OCI-LY7 (cell line): Measurements from ENCODE around the gene MAGEA12.
"Not testable (repeated sequence)": the region's sequence is repeated elsewhere in the genome, so short reads cannot be mapped to it uniquely, and the experiment has no call there.

ENCODE experiments used
- EZH2phosphoT487 ChIP-seq: fragments of 200-600 bp; sonication (generic); IDR thresholded peaks from 2 replicates; pipeline ENCODE4 v1.6.1; 2018; ENCODE audit warnings: low read depth, borderline replicate concordance, mild to moderate bottlenecking, mixed run types, antibody characterized with exemption, low read length, moderate library complexity, mixed read lengths
- TF ChIP-seq, protein P1 (sequence below): fragments of 200-600 bp; sonication (generic); conservative IDR thresholded peaks from 2 replicates; pipeline ENCODE4 v1.5.1; 2014; ENCODE audit warnings: mild to moderate bottlenecking, antibody characterized with exemption, low read length, moderate library complexity, mixed read lengths

DNA sequence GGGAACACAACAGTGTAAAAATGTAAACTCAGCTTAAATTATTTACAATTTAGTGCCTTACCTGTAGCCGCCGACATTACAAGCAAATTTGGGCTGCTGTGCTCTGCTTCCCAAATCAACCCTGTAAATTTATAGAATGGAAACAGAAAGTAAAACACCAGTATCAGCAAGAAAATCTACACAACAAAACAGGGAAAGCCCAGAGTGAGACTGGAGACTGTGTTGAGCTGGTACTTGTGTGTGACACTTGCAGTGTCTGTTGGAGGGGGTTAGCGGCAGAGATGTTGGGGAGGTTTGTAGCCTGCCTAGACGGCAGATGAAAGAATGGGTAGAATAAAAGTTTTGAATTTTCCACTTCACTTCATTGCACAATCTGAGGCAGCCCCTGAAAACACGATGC, 20.4 kb upstream of the MAGEA12 start:
- TF ChIP-seq, protein P1, sequence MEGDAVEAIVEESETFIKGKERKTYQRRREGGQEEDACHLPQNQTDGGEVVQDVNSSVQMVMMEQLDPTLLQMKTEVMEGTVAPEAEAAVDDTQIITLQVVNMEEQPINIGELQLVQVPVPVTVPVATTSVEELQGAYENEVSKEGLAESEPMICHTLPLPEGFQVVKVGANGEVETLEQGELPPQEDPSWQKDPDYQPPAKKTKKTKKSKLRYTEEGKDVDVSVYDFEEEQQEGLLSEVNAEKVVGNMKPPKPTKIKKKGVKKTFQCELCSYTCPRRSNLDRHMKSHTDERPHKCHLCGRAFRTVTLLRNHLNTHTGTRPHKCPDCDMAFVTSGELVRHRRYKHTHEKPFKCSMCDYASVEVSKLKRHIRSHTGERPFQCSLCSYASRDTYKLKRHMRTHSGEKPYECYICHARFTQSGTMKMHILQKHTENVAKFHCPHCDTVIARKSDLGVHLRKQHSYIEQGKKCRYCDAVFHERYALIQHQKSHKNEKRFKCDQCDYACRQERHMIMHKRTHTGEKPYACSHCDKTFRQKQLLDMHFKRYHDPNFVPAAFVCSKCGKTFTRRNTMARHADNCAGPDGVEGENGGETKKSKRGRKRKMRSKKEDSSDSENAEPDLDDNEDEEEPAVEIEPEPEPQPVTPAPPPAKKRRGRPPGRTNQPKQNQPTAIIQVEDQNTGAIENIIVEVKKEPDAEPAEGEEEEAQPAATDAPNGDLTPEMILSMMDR, result not testable (repeated sequence)
- TF ChIP-seq EZH2phosphoT487, result not testable (repeated sequence)
